Mammary epithelial cell (primary cell): ENCODE measurements around the gene PLEKHG1.

Source experiments
- CTCF ChIP-seq, 2 donors: IDR thresholded peaks in 1 of 2; conservative IDR thresholded peaks in 1 of 2; 2 replicates each; pipeline ENCODE4 v1.5.1; 2011 to 2012; ENCODE audit warnings: inconsistent platforms in 2 of 2, low read length in 2 of 2, mild to moderate bottlenecking in 2 of 2, control low read depth in 1 of 2, low read depth in 1 of 2; ENCODE audit not compliant: insufficient read depth in 1 of 2; ENCODE audit errors: extremely low read depth in 1 of 2
- EZH2 ChIP-seq: IDR thresholded peaks from 2 replicates; pipeline ENCODE4 v1.6.1; 2012; ENCODE audit warnings: low read length, inconsistent platforms, borderline replicate concordance

GRCh38 chr6:150628908-150629307 lies 29.2 kb downstream of the PLEKHG1 start:
- TF ChIP-seq CTCF (conservative IDR thresholded peaks at IDR 0.05 in 1 of 2, IDR thresholded peaks at IDR 0.05 in 1 of 2; ENCODE audit: extremely low read depth in 1 of 2, insufficient read depth in 1 of 2, low read depth in 1 of 2, low read length in 2 of 2) (no peak), EZH2 (no peak)
